ENCODE results near the gene LRRC8B.

DNA sequence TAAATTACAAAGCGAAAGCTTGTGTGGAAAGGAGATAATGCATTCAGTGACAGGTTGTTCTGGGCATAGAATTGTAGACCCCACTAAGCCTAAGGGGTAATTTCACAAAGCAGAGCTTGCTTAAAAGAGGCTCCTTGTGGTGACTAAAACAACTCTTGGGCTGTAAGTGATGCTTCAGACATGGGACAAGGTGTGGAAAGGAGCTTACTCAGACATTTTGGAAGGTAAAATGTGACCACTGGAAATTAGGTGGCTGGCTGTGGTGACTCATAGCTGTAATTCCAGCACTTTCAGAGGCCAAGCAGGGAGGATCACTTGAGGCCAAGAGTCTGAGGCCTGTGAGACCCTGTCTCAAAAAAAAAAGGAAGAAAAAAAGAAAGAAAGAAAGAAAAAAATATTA, 57.2 kb downstream of the LRRC8B start:
- TF ChIP-seq, protein P1, sequence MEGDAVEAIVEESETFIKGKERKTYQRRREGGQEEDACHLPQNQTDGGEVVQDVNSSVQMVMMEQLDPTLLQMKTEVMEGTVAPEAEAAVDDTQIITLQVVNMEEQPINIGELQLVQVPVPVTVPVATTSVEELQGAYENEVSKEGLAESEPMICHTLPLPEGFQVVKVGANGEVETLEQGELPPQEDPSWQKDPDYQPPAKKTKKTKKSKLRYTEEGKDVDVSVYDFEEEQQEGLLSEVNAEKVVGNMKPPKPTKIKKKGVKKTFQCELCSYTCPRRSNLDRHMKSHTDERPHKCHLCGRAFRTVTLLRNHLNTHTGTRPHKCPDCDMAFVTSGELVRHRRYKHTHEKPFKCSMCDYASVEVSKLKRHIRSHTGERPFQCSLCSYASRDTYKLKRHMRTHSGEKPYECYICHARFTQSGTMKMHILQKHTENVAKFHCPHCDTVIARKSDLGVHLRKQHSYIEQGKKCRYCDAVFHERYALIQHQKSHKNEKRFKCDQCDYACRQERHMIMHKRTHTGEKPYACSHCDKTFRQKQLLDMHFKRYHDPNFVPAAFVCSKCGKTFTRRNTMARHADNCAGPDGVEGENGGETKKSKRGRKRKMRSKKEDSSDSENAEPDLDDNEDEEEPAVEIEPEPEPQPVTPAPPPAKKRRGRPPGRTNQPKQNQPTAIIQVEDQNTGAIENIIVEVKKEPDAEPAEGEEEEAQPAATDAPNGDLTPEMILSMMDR (conservative IDR thresholded peaks at IDR 0.05; ENCODE audit: low read length): no peak
- no peak for TF ChIP-seq EZH2phosphoT487 (IDR thresholded peaks at IDR 0.05; ENCODE audit: borderline replicate concordance, low read depth, low read length)

All from OCI-LY7 (cell line).